HCT116 (cell line): ENCODE data around the gene SLC25A10. TPM values are rescaled to one million over a fixed set of nuclear protein-coding genes. Genes with fewer than 3 reads are reported as not detected.

Source experiments
- ATAC-seq: fragments of 200-7000 bp; cut with Tn5 transposase; 2 replicates; pipeline ENCODE4 v1.9.1; 2020; ENCODE audit warnings: mild to moderate bottlenecking, moderate library complexity
- BruUV-seq: library from RNA; stranded (reverse); fragments of 400-500 nt; replicated peaks from 2 replicates; lab custom pipeline; 2021; lab: Mats Ljungman, UMichigan
- CTCF ChIA-PET: fragments of 300-600 bp; sonication (Branson Sonifier 250); formaldehyde crosslinking; loops from one replicate; lab custom pipeline; 2021; ENCODE audit warnings: antibody characterized with exemption; lab: Charles Lee
- POLR2A ChIA-PET: fragments of 300-600, 350-600 bp; sonication (Branson Sonifier 250); formaldehyde crosslinking; loops from one replicate; lab custom pipeline; 2021; ENCODE audit warnings: antibody characterized with exemption; lab: Charles Lee
- RAD21 ChIA-PET, 2 experiments: fragments of 300-600 bp; sonication (Branson Sonifier 250); formaldehyde crosslinking; loops; one replicate each; lab custom pipeline; 2023; ENCODE audit warnings: low total read pairs in 2 of 2; ENCODE audit not compliant: uncharacterized antibody in 2 of 2, unreplicated experiment in 2 of 2, low non-redundant PET in 1 of 2; lab: Charles Lee
- DNase-seq: peaks from one replicate; pipeline ENCODE4 v3.0.0-alpha.2; 2010; ENCODE audit warnings: low read depth, low spot score
- H2AFZ ChIP-seq: fragments of 200-600 bp; shearing (Covaris generic), sonication (generic); 2 replicates; pipeline ENCODE4 v1.6.1; 2017; ENCODE audit warnings: low read depth, mixed run types, mixed read lengths, antibody characterized with exemption, low read length; ENCODE audit not compliant: poor library complexity, severe bottlenecking
- H3K27ac ChIP-seq: 2 replicates; pipeline ENCODE4 v1.5.1; 2012; ENCODE audit warnings: low read depth, low read length
- H3K27me3 ChIP-seq: fragments of 200-600 bp; sonication (generic); 2 replicates; pipeline ENCODE4 v1.6.1; 2016; ENCODE audit warnings: mixed run types, low read length, mixed read lengths; ENCODE audit not compliant: insufficient read depth
- H3K36me3 ChIP-seq, 2 experiments: fragments of 200-500 bp in 1 of 2; fragments of 200-600 bp in 1 of 2; sonication (Bioruptor generic) in 1 of 2; sonication (generic) in 1 of 2; 2 replicates each; pipeline versions ENCODE4 v1.5.1 to v1.6.1; 2014 to 2016; ENCODE audit warnings: low read length in 2 of 2, inconsistent platforms in 1 of 2, mixed read lengths in 1 of 2, mixed run types in 1 of 2; ENCODE audit not compliant: insufficient read depth in 2 of 2, control insufficient read depth in 1 of 2
- H3K4me1 ChIP-seq, 2 experiments: fragments of 200-600 bp in 1 of 2; sonication (generic) in 1 of 2; 2 replicates each; pipeline versions ENCODE4 v1.5.1 to v1.6.1; 2012 to 2017; ENCODE audit warnings: low read length in 2 of 2, inconsistent platforms in 1 of 2, mild to moderate bottlenecking in 1 of 2, mixed read lengths in 1 of 2, mixed run types in 1 of 2, moderate library complexity in 1 of 2; ENCODE audit not compliant: insufficient read depth in 2 of 2, control insufficient read depth in 1 of 2
- H3K4me2 ChIP-seq: fragments of 200-600 bp; sonication (generic); 2 replicates; pipeline ENCODE4 v1.6.1; 2017; ENCODE audit warnings: mixed run types, low read length, mixed read lengths
- H3K4me3 ChIP-seq, 2 experiments: fragments of 200-600 bp in 1 of 2; sonication (generic) in 1 of 2; replicated peaks in 1 of 2; 2 replicates each; pipeline ENCODE4 v1.5.1; 2011 to 2016; ENCODE audit warnings: low read length in 2 of 2, control low read depth in 1 of 2, low read depth in 1 of 2, mild to moderate bottlenecking in 1 of 2, mixed read lengths in 1 of 2, mixed run types in 1 of 2
- H3K79me2 ChIP-seq: fragments of 200-600 bp; sonication (generic); 2 replicates; pipeline ENCODE4 v1.6.1; 2017; ENCODE audit warnings: mild to moderate bottlenecking, mixed run types, low read length, moderate library complexity, mixed read lengths; ENCODE audit not compliant: insufficient read depth
- H3K9ac ChIP-seq: fragments of 200-600 bp; sonication (generic); 2 replicates; pipeline ENCODE4 v1.6.1; 2016; ENCODE audit warnings: low read length, mixed read lengths
- H3K9me2 ChIP-seq: fragments of 200-600 bp; sonication (generic), shearing (Covaris generic); 2 replicates; pipeline ENCODE4 v1.6.1; 2017; ENCODE audit warnings: mixed run types, mild to moderate bottlenecking, moderate library complexity; ENCODE audit not compliant: insufficient read depth
- H3K9me3 ChIP-seq, 2 experiments: fragments of 200-500 bp in 1 of 2; fragments of 200-600 bp in 1 of 2; sonication (Bioruptor generic) in 1 of 2; sonication (generic) in 1 of 2; 2 replicates each; pipeline ENCODE4 v1.6.1; 2014 to 2017; ENCODE audit warnings: low read length in 2 of 2, mixed read lengths in 2 of 2, inconsistent platforms in 1 of 2, low read depth in 1 of 2, mild to moderate bottlenecking in 1 of 2, mixed run types in 1 of 2, moderate library complexity in 1 of 2; ENCODE audit not compliant: control insufficient read depth in 1 of 2, insufficient read depth in 1 of 2
- H4K20me1 ChIP-seq: fragments of 200-600 bp; sonication (generic), shearing (Covaris generic); 2 replicates; pipeline ENCODE4 v1.6.1; 2017; ENCODE audit warnings: mixed run types, mild to moderate bottlenecking, moderate library complexity; ENCODE audit not compliant: insufficient read depth
- CBX3 ChIP-seq: IDR thresholded peaks from 2 replicates; pipeline ENCODE4 v1.6.1; 2012; ENCODE audit warnings: low read depth
- CEBPB ChIP-seq: IDR thresholded peaks from 2 replicates; pipeline ENCODE4 v1.6.1; 2012; ENCODE audit warnings: low read depth
- CTCF ChIP-seq, 3 experiments: fragments of 200-600 bp in 1 of 3; sonication (generic) in 1 of 3; IDR thresholded peaks in 2 of 3; conservative IDR thresholded peaks in 1 of 3; 2 replicates each; pipeline ENCODE4 v1.5.1; 2012 to 2017; ENCODE audit warnings: low read depth in 2 of 3, low read length in 2 of 3, antibody characterized with exemption in 1 of 3, borderline replicate concordance in 1 of 3, control low read depth in 1 of 3, mild to moderate bottlenecking in 1 of 3, mixed read lengths in 1 of 3, mixed run types in 1 of 3, moderate library complexity in 1 of 3; ENCODE audit not compliant: insufficient read depth in 1 of 3
- EGR1 ChIP-seq: IDR thresholded peaks from 2 replicates; pipeline ENCODE4 v1.6.1; 2012; ENCODE audit warnings: low read depth
- EZH2 ChIP-seq: fragments of 200-600 bp; sonication (generic); IDR thresholded peaks from 2 replicates; pipeline ENCODE4 v1.6.1; 2017; ENCODE audit warnings: antibody characterized with exemption, mixed run types
- POLR2A ChIP-seq: IDR thresholded peaks from 2 replicates; pipeline ENCODE4 v1.7.0; 2011; ENCODE audit warnings: borderline replicate concordance; ENCODE audit not compliant: insufficient read depth, insufficient read length; ENCODE audit errors: extremely low read depth
- POLR2AphosphoS5 ChIP-seq: IDR thresholded peaks from 2 replicates; pipeline ENCODE4 v1.6.1; 2011; ENCODE audit warnings: mild to moderate bottlenecking, low read depth, low read length, moderate library complexity
- YY1 ChIP-seq: IDR thresholded peaks from 2 replicates; pipeline ENCODE4 v1.6.1; 2011; ENCODE audit warnings: low read length, low read depth, moderate library complexity, mild to moderate bottlenecking; ENCODE audit not compliant: insufficient replicate concordance; ENCODE audit errors: extremely low read depth
- intact Hi-C: fragments of 100-400 bp; cut with micrococcal nuclease; formaldehyde crosslinking; loops from 2 replicates; pipeline ENCODE4 v1.10.0; 2022
- total RNA-seq: library from RNA; stranded (reverse); gene quantifications from one replicate; pipeline ENCODE4 v1.2.1, GENCODE V29; 2021; ENCODE audit not compliant: unreplicated experiment
- TF ChIP-seq, protein P1 (sequence below): IDR thresholded peaks from 2 replicates; pipeline ENCODE4 v1.6.1; 2012

The SLC25A10 gene
- total RNA-seq, 1 experiment from 2014 or later = 70.8 TPM

DNA sequence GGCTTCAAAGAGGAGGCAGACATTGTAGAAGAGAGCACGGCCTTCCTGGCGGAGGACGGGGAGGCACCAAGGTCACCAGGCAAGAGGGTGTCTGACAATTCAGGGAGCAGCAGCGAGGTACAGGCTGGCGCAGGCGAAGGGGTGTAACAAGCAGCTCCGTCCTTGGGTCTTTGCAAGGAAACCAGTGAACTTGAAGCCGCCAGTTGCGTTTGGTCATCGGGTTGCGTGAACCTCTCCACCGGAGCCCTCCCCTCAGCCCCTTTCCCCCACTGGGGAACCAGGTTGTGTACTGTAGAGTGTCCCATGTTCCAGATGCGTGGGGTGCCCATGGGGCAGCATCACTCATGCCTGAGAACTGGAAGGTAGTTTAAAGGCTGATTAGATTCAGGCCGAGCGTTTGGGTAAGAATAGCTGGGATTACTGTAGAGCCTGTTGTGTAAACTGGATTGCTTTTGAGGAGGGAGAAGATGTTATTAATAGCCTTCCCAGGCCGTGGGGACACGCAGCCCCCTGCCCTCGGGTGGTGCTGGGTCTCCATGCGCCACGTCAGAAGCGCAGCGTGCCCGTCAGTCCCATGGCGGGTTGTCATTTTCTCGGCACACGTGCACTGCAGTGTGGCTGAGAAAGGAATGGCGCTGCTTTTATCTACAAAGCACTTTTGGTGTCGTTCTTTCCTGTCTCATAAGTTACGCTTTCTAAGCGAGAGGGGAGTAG lies 6.4 kb upstream of the SLC25A10 start (continued):
- TF ChIP-seq CTCF (IDR thresholded peaks at IDR 0.05 in 2 of 3, conservative IDR thresholded peaks at IDR 0.05 in 1 of 3; ENCODE audit: borderline replicate concordance in 1 of 3, insufficient read depth in 1 of 3, low read depth in 2 of 3, low read length in 2 of 3) (no peak), CBX3 (no peak), EGR1 (no peak), YY1 (no peak), POLR2AphosphoS5 (no peak)
- TF ChIP-seq, protein P1, sequence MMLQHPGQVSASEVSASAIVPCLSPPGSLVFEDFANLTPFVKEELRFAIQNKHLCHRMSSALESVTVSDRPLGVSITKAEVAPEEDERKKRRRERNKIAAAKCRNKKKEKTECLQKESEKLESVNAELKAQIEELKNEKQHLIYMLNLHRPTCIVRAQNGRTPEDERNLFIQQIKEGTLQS = no peak

- Histone ChIP-seq H3K4me3 (no peak overlapping the region), H3K4me1 (peaks cover 27 to 42% of the 10 kb centered on the region in 2 experiments), H3K36me3 (peaks cover 19 to 49% of the 10 kb centered on the region in 2 experiments; a peak in 3 of 4 replicates), H4K20me1 (no peaks in the 10 kb centered on the region; the same call in 1 of the 2 replicates), H3K27ac (no peak overlapping the region; the same call in 1 of the 2 replicates), H3K4me2 (no peak overlapping the region), H3K9ac (no peak overlapping the region), H2AFZ (no peak overlapping the region), H3K9me2 (no peaks in the 10 kb centered on the region), H3K79me2 (peaks cover 64% of the 10 kb centered on the region), H3K27me3 (no peaks in the 10 kb centered on the region), H3K9me3 (no peaks in the 10 kb centered on the region)
- RAD21 ChIA-PET = no interaction called here
- DNase-seq = no peak
- POLR2A ChIA-PET = interaction anchor here (1.0 to 1.4 kb wide), 2 partner anchors 22 to 127 kb away, joined by 3 to 5 read pairs; partner anchors contain the start of genes ARL16, HGS and MCRIP1
- no peak for TF ChIP-seq CEBPB
- TF ChIP-seq EZH2 = no peak
- TF ChIP-seq POLR2A = no peak
- CTCF ChIA-PET = no interaction called here
- BruUV-seq = no TSS peak
- no peak for ATAC-seq
- intact Hi-C loops = no loop called here
Measured at GRCh38 chr17:81706232-81706611, 5.9 kb upstream of the SLC25A10 start.
